Loucy (cell line): Measurements from ENCODE around the gene CREG1.

Source experiments
- H2AFZ ChIP-seq: fragments of 200-600 bp; sonication (generic); 2 replicates; pipeline ENCODE4 v1.6.0; 2016; ENCODE audit warnings: antibody characterized with exemption, mild to moderate bottlenecking, low read length, moderate library complexity
- H3F3A ChIP-seq: fragments of 200-600 bp; 2 replicates; pipeline ENCODE4 v1.6.0; 2016; ENCODE audit warnings: antibody characterized with exemption, low read depth, mild to moderate bottlenecking
- H3K27me3 ChIP-seq: fragments of 200-600 bp; sonication (generic); 2 replicates; pipeline ENCODE4 v1.6.1; 2014; ENCODE audit warnings: low read length, mild to moderate bottlenecking; ENCODE audit not compliant: insufficient read depth, poor library complexity, severe bottlenecking
- H3K36me3 ChIP-seq: fragments of 200-600 bp; sonication (generic); 2 replicates; pipeline ENCODE4 v1.6.1; 2016; ENCODE audit warnings: low read length; ENCODE audit not compliant: insufficient read depth
- H3K4me1 ChIP-seq: fragments of 200-600 bp; sonication (generic); 2 replicates; pipeline ENCODE4 v1.5.1; 2014; ENCODE audit warnings: low read length, mild to moderate bottlenecking; ENCODE audit not compliant: insufficient read depth, poor library complexity, severe bottlenecking
- H3K4me2 ChIP-seq: fragments of 200-600 bp; sonication (generic); 2 replicates; pipeline ENCODE4 v1.6.0; 2014; ENCODE audit warnings: antibody characterized with exemption, low read length, low read depth, mild to moderate bottlenecking; ENCODE audit not compliant: poor library complexity, severe bottlenecking
- H3K4me3 ChIP-seq: fragments of 200-600 bp; sonication (generic); 2 replicates; pipeline ENCODE4 v1.5.1; 2014; ENCODE audit warnings: low read length, mild to moderate bottlenecking, mixed read lengths; ENCODE audit not compliant: poor library complexity, severe bottlenecking
- H3K79me2 ChIP-seq: fragments of 200-600 bp; sonication (generic); 2 replicates; pipeline ENCODE4 v1.6.1; 2014; ENCODE audit warnings: low read length; ENCODE audit not compliant: insufficient read depth
- H3K9ac ChIP-seq: fragments of 200-600 bp; sonication (generic); 2 replicates; pipeline ENCODE4 v1.6.0; 2014; ENCODE audit warnings: mild to moderate bottlenecking, low read depth, low read length, moderate library complexity; ENCODE audit not compliant: poor library complexity, severe bottlenecking
- H3K9me2 ChIP-seq: fragments of 200-600 bp; sonication (generic); replicated peaks from 2 replicates; pipeline ENCODE4 v1.6.1; 2016; ENCODE audit warnings: low read depth, low read length, mixed read lengths
- H3K9me3 ChIP-seq: fragments of 200-600 bp; sonication (generic); 2 replicates; pipeline ENCODE4 v1.6.1; 2014; ENCODE audit warnings: mild to moderate bottlenecking, antibody characterized with exemption, low read length, low read depth; ENCODE audit not compliant: insufficient read depth
- H4K20me1 ChIP-seq: fragments of 200-600 bp; sonication (generic); 2 replicates; pipeline ENCODE4 v1.6.0; 2014; ENCODE audit warnings: antibody characterized with exemption, low read length, mild to moderate bottlenecking; ENCODE audit not compliant: insufficient read depth, poor library complexity, severe bottlenecking
- EZH2phosphoT487 ChIP-seq: fragments of 200-600 bp; IDR thresholded peaks from 2 replicates; pipeline ENCODE4 v1.6.1; 2018; ENCODE audit warnings: antibody characterized with exemption, mild to moderate bottlenecking, moderate library complexity, borderline replicate concordance
- TF ChIP-seq, protein P1 (sequence below): fragments of 200-600 bp; sonication (generic); conservative IDR thresholded peaks from 2 replicates; pipeline ENCODE4 v1.5.1; 2014; ENCODE audit warnings: mild to moderate bottlenecking, antibody characterized with exemption, low read length

CREG1 gene

DNA sequence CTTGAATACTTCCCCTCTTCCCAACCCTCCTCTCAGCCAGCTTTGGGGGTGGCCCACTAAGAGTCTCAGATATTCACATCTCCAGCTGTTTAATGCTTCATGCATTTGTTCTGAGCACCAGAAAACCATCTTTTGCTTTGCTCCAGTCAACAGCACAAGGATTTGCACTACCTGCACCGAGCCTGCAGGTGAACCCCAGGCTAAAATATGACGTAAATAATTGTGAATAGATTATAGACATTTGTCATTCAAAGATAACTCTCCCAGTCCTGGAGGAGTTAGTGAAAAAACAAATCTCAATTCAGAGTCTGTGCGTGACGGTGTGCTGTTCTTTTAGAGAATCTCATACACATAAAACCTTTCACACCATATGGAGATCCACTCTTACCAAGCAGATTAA lies 42.7 kb downstream of the CREG1 start:
- TF ChIP-seq EZH2phosphoT487, result no peak
- TF ChIP-seq, protein P1, sequence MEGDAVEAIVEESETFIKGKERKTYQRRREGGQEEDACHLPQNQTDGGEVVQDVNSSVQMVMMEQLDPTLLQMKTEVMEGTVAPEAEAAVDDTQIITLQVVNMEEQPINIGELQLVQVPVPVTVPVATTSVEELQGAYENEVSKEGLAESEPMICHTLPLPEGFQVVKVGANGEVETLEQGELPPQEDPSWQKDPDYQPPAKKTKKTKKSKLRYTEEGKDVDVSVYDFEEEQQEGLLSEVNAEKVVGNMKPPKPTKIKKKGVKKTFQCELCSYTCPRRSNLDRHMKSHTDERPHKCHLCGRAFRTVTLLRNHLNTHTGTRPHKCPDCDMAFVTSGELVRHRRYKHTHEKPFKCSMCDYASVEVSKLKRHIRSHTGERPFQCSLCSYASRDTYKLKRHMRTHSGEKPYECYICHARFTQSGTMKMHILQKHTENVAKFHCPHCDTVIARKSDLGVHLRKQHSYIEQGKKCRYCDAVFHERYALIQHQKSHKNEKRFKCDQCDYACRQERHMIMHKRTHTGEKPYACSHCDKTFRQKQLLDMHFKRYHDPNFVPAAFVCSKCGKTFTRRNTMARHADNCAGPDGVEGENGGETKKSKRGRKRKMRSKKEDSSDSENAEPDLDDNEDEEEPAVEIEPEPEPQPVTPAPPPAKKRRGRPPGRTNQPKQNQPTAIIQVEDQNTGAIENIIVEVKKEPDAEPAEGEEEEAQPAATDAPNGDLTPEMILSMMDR, result no peak
- H4K20me1 ChIP-seq, result peaks cover 63% of the 10 kb centered on the region
- H3K27me3 ChIP-seq, result no peaks in the 10 kb centered on the region
- H3K36me3 ChIP-seq, result peaks cover 22% of the 10 kb centered on the region; the same call in 1 of the 2 replicates
- H3K9me2 ChIP-seq, result no peaks in the 10 kb centered on the region
- H3K79me2 ChIP-seq, result peaks cover 100% of the 10 kb centered on the region
- H3K4me3 ChIP-seq, result peak overlapping the region; percentile 48
- H3F3A ChIP-seq, result no peaks in the 10 kb centered on the region
- no peaks in the 10 kb centered on the region for H3K9me3 ChIP-seq
- H3K4me1 ChIP-seq, result peaks cover 58% of the 10 kb centered on the region
- H2AFZ ChIP-seq, result no peak overlapping the region
- H3K4me2 ChIP-seq, result peak overlapping the region; percentile 94
- peak overlapping the region; percentile 3 for H3K9ac ChIP-seq

DNA sequence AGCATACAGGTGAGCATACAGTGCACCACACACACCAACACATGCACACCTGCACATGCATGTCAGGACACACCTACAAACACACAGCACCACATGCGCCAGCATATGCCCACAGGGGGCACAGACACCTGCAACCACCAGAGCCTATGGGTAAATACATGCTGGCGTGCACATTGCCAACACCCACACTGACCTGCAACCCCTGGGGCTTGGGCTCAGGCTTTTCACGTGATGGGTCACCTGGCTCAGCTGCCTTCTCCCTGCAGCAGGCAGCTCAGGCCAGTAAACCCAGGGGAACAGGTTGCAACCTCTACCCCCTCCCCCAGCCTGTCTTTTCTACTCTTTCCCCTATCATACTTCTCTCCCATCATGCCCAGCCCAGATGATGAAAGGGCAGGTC lies 43.3 kb downstream of the CREG1 start:
- peak overlapping the region; percentile 94 for H3K4me2 ChIP-seq
- H3K9me3 ChIP-seq, result no peaks in the 10 kb centered on the region
- no peaks in the 10 kb centered on the region for H3F3A ChIP-seq
- no peak overlapping the region for H3K9ac ChIP-seq
- peaks cover 61% of the 10 kb centered on the region for H4K20me1 ChIP-seq
- peaks cover 100% of the 10 kb centered on the region for H3K79me2 ChIP-seq
- H2AFZ ChIP-seq, result no peak overlapping the region
- peaks cover 22% of the 10 kb centered on the region; the same call in 1 of the 2 replicates for H3K36me3 ChIP-seq
- no peaks in the 10 kb centered on the region for H3K9me2 ChIP-seq
- no peaks in the 10 kb centered on the region for H3K27me3 ChIP-seq
- H3K4me3 ChIP-seq, result peak overlapping the region; percentile 48
- peaks cover 51% of the 10 kb centered on the region for H3K4me1 ChIP-seq
- TF ChIP-seq EZH2phosphoT487, result no peak
- TF ChIP-seq, protein P1, result no peak

DNA sequence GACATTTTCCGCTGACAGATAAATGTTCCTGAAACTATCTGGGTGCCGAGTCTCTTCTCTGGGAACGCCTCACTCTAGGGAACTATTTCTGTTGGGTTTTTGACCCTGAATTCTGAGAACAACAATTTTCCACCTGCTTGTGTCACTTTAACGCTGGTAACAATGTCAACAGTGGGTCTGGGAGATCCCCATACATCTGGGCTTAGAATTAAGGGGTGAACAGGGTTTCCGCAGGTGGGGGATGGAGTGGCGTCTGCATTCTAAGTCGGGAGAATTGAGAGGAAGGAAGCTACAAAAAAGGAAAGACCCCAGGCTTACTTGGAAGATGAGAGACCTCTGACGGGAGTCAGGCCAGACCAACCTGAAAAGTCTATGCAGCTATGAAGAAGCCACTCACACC lies 44.0 kb downstream of the CREG1 start:
- H3K27me3 ChIP-seq, result no peaks in the 10 kb centered on the region
- no peak for TF ChIP-seq EZH2phosphoT487
- TF ChIP-seq, protein P1, result no peak

More for the DNA sequence above, 44.0 kb downstream of the CREG1 start:
- H3F3A ChIP-seq, result no peaks in the 10 kb centered on the region
- H3K4me3 ChIP-seq, result no peak overlapping the region
- H3K9ac ChIP-seq, result no peak overlapping the region
- no peaks in the 10 kb centered on the region for H3K9me3 ChIP-seq
- no peaks in the 10 kb centered on the region for H3K9me2 ChIP-seq
- peak overlapping the region; percentile 94 for H3K4me2 ChIP-seq
- peaks cover 98% of the 10 kb centered on the region for H3K79me2 ChIP-seq
- peaks cover 22% of the 10 kb centered on the region; the same call in 1 of the 2 replicates for H3K36me3 ChIP-seq
- H4K20me1 ChIP-seq, result peaks cover 56% of the 10 kb centered on the region
- no peak overlapping the region for H2AFZ ChIP-seq
- H3K4me1 ChIP-seq, result peaks cover 45% of the 10 kb centered on the region
